SK-N-SH (cell line): ENCODE results near the gene SLC27A2. TPM values are rescaled to one million over a fixed set of nuclear protein-coding genes. Genes with fewer than 3 reads are reported as not detected.

Experiments
- CTCF ChIA-PET: fragments of 300-600, 350-600 bp; formaldehyde crosslinking; extraction: SDS; loops from one replicate; lab custom pipeline; 2021; lab: Yijun Ruan, JAX
- POLR2A ChIA-PET: fragments of 350-600 bp; sonication (Branson Sonifier 250); formaldehyde crosslinking; extraction: SDS; loops from one replicate; lab custom pipeline; 2020; ENCODE audit warnings: antibody characterized with exemption, inconsistent platforms; lab: Yijun Ruan, JAX
- DNase-seq: peaks from one replicate; pipeline ENCODE4 v3.0.0; 2012
- H2AFZ ChIP-seq: fragments of 200-600 bp; sonication (generic); 2 replicates; pipeline ENCODE4 v1.8.1; 2016; ENCODE audit warnings: antibody characterized with exemption, mild to moderate bottlenecking, low read depth
- H3F3A ChIP-seq: fragments of 200-600 bp; sonication (generic); replicated peaks from 2 replicates; pipeline ENCODE3; 2016; ENCODE audit warnings: antibody characterized with exemption, mild to moderate bottlenecking; ENCODE audit not compliant: insufficient read depth
- H3K27ac ChIP-seq, 2 experiments: fragments of 200-500 bp in 1 of 2; fragments of 200-600 bp in 1 of 2; sonication (Bioruptor generic) in 1 of 2; sonication (generic), shearing (Covaris generic) in 1 of 2; 2 replicates each; pipeline versions ENCODE4 v1.5.1 to v1.6.1; 2014 to 2016; ENCODE audit warnings: low read depth in 2 of 2, inconsistent platforms in 1 of 2, low read length in 1 of 2, mild to moderate bottlenecking in 1 of 2, mixed read lengths in 1 of 2
- H3K27me3 ChIP-seq: fragments of 200-600 bp; sonication (generic), shearing (Covaris generic); 2 replicates; pipeline ENCODE4 v1.6.1; 2016; ENCODE audit warnings: mixed run types; ENCODE audit not compliant: insufficient read depth
- H3K36me3 ChIP-seq, 2 experiments: fragments of 200-500 bp in 1 of 2; fragments of 200-600 bp in 1 of 2; sonication (Bioruptor generic) in 1 of 2; sonication (generic) in 1 of 2; replicated peaks in 1 of 2; 2 replicates each; pipeline versions ENCODE3 to v1.5.1; 2014 to 2016; ENCODE audit warnings: low read length in 1 of 2, mild to moderate bottlenecking in 1 of 2; ENCODE audit not compliant: insufficient read depth in 2 of 2, control insufficient read depth in 1 of 2
- H3K4me1 ChIP-seq, 2 experiments: fragments of 200-500 bp in 1 of 2; fragments of 200-600 bp in 1 of 2; sonication (Bioruptor generic) in 1 of 2; sonication (generic), shearing (Covaris generic) in 1 of 2; 2 replicates each; pipeline versions ENCODE4 v1.5.1 to v1.6.1; 2014 to 2016; ENCODE audit warnings: low read depth in 1 of 2, low read length in 1 of 2, mixed run types in 1 of 2; ENCODE audit not compliant: insufficient read depth in 2 of 2, control insufficient read depth in 1 of 2
- H3K4me2 ChIP-seq: fragments of 200-600 bp; sonication (generic), shearing (Covaris generic); 2 replicates; pipeline ENCODE4 v1.6.1; 2017; ENCODE audit warnings: mixed run types
- H3K4me3 ChIP-seq, 2 experiments: fragments of 200-500 bp in 1 of 2; fragments of 200-600 bp in 1 of 2; sonication (Bioruptor generic) in 1 of 2; sonication (generic), shearing (Covaris generic) in 1 of 2; 2 replicates each; pipeline versions ENCODE4 v1.5.1 to v1.8.1; 2014 to 2016; ENCODE audit warnings: low read depth in 2 of 2, inconsistent platforms in 1 of 2, low read length in 1 of 2, mild to moderate bottlenecking in 1 of 2, mixed read lengths in 1 of 2, moderate library complexity in 1 of 2
- H3K79me2 ChIP-seq: fragments of 200-600 bp; sonication (generic); 2 replicates; pipeline ENCODE4 v1.8.1; 2017; ENCODE audit warnings: mild to moderate bottlenecking; ENCODE audit not compliant: insufficient read depth
- H3K9ac ChIP-seq: fragments of 200-600 bp; sonication (generic); 2 replicates; pipeline ENCODE4 v1.6.1; 2017; ENCODE audit warnings: mixed run types
- H3K9me2 ChIP-seq: fragments of 200-600 bp; sonication (generic); 2 replicates; pipeline ENCODE4 v1.6.1; 2017; ENCODE audit warnings: mixed run types
- H3K9me3 ChIP-seq: fragments of 200-600 bp; sonication (generic); 2 replicates; pipeline ENCODE4 v1.6.1; 2017; ENCODE audit warnings: mixed run types, mild to moderate bottlenecking, moderate library complexity
- H4K20me1 ChIP-seq: fragments of 200-600 bp; sonication (generic); 2 replicates; pipeline ENCODE4 v1.6.1; 2017; ENCODE audit warnings: mild to moderate bottlenecking, mixed run types; ENCODE audit not compliant: insufficient read depth
- ELF1 ChIP-seq: IDR thresholded peaks from 2 replicates; pipeline ENCODE4 v1.4.0; 2012
- EP300 ChIP-seq, 2 experiments: IDR thresholded peaks; 2 replicates each; pipeline versions ENCODE4 v1.4.0 to v1.6.1; 2012; ENCODE audit warnings: borderline replicate concordance in 1 of 2, low read depth in 1 of 2, low read length in 1 of 2
- FOSL2 ChIP-seq: IDR thresholded peaks from 2 replicates; pipeline ENCODE4 v1.4.0; 2012; ENCODE audit warnings: low read depth, mild to moderate bottlenecking, moderate library complexity, borderline replicate concordance
- FOXJ3 ChIP-seq: sonication (generic); formaldehyde crosslinking; IDR thresholded peaks from 2 replicates; pipeline ENCODE4 v1.5.1; 2020; ENCODE audit warnings: mild to moderate bottlenecking, missing genetic modification reagents
- GABPA ChIP-seq: IDR thresholded peaks from 2 replicates; pipeline ENCODE4 v1.4.0; 2012; ENCODE audit warnings: low read depth, mild to moderate bottlenecking
- MEF2A ChIP-seq: IDR thresholded peaks from 2 replicates; pipeline ENCODE4 v1.4.0; 2012; ENCODE audit warnings: low read depth, borderline replicate concordance
- MXI1 ChIP-seq: IDR thresholded peaks from 2 replicates; pipeline ENCODE4 v1.6.1; 2012; ENCODE audit warnings: mild to moderate bottlenecking, low read depth, low read length, improper control_type of control experiment
- NRF1 ChIP-seq: IDR thresholded peaks from 2 replicates; pipeline ENCODE4 v1.6.1; 2012; ENCODE audit warnings: low read depth, mild to moderate bottlenecking, low read length
- POLR2AphosphoS5 ChIP-seq: IDR thresholded peaks from 2 replicates; pipeline ENCODE4 v1.6.1; 2012; ENCODE audit warnings: low read depth, low read length
- RAD21 ChIP-seq: IDR thresholded peaks from 2 replicates; pipeline ENCODE4 v1.6.1; 2012; ENCODE audit warnings: mild to moderate bottlenecking, low read length
- RFX5 ChIP-seq: IDR thresholded peaks from 2 replicates; pipeline ENCODE4 v1.6.1; 2012; ENCODE audit warnings: mild to moderate bottlenecking, improper control_type of control experiment, low read length
- RXRA ChIP-seq: IDR thresholded peaks from 2 replicates; pipeline ENCODE4 v1.4.0; 2012; ENCODE audit warnings: low read depth, mild to moderate bottlenecking, borderline replicate concordance
- SMC3 ChIP-seq: IDR thresholded peaks from 2 replicates; pipeline ENCODE4 v1.6.1; 2012; ENCODE audit warnings: low read depth, low read length, improper control_type of control experiment
- TCF12 ChIP-seq: IDR thresholded peaks from 2 replicates; pipeline ENCODE4 v1.4.0; 2012
- TEAD4 ChIP-seq: IDR thresholded peaks from 2 replicates; pipeline ENCODE4 v1.4.0; 2012; ENCODE audit warnings: mild to moderate bottlenecking, borderline replicate concordance; ENCODE audit not compliant: insufficient read depth
- YY1 ChIP-seq: IDR thresholded peaks from 2 replicates; pipeline ENCODE4 v1.4.0; 2012; ENCODE audit warnings: low read depth, mild to moderate bottlenecking
- WGBS: methylation state at CpG from one replicate; pipeline ENCODE4 v1.1.6; 2017; ENCODE audit warnings: low lambda C conversion rate; 5-methylcytosine and 5-hydroxymethylcytosine counted together
- polyA plus RNA-seq, 3 experiments: library from polyadenylated mRNA; depleted of rRNA; stranded (reverse); fragments of >200 nt; gene quantifications; 2 replicates each; pipeline ENCODE4 v1.2.3, GENCODE V29; 2012
- TF ChIP-seq, protein P1 (sequence below): IDR thresholded peaks from 2 replicates; pipeline ENCODE4 v1.6.1; 2012; ENCODE audit warnings: mild to moderate bottlenecking, low read depth, low read length, moderate library complexity
- TF ChIP-seq, protein P2 (sequence below): IDR thresholded peaks from 2 replicates; pipeline ENCODE4 v1.4.0; 2012; ENCODE audit warnings: low read depth, borderline replicate concordance
- TF ChIP-seq, protein P3 (sequence below): fragments of 200-600 bp; sonication (generic); IDR thresholded peaks from 2 replicates; pipeline ENCODE4 v1.6.1; 2017; ENCODE audit warnings: antibody characterized with exemption, mild to moderate bottlenecking, moderate library complexity
- TF ChIP-seq, protein P4 (sequence below): IDR thresholded peaks from 2 replicates; pipeline ENCODE4; 2012

Gene SLC27A2
- polyA plus RNA-seq, 1 of the 3 experiments (the other 2 are of a cell fraction) = 0.49 TPM

DNA sequence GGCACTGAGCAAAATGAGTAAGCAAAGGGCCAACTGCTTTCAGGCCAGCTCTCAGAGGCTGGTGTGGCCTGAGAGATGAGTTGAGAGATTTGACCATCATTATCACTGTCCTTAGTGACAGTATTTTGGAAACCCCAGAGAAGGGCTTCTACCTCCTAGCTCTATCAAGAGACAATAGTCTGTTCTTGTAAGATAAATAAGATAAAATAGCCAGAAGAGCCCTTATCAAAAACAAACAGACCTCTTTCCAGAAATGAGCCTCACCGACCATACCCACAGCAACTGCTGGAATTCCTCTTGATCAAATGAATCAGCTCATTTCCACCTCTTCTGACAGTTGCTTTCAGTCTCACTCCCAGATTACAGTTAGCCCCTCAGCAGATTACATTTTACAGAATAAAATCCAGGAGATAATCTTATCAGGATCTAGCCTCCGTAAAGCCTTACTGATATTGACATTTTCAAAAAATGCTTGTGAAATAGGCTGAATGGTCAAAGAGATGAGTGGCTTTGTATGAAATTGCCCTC lies 79.0 kb downstream of the SLC27A2 start:
- DNase-seq = peak; percentile 43
- no peaks in the 10 kb centered on the region for H3K4me1 ChIP-seq
- H3F3A ChIP-seq = no peaks in the 10 kb centered on the region
- no peak overlapping the region for H3K4me2 ChIP-seq
- H2AFZ ChIP-seq = no peak overlapping the region
- POLR2A ChIA-PET = no interaction called here
- H3K79me2 ChIP-seq = no peaks in the 10 kb centered on the region
- CTCF ChIA-PET = no interaction called here
- no peaks in the 10 kb centered on the region for H3K27me3 ChIP-seq
- H3K9ac ChIP-seq = no peak overlapping the region
- H3K9me2 ChIP-seq = no peaks in the 10 kb centered on the region
- no peak for TF ChIP-seq RAD21
- no peak for TF ChIP-seq RXRA
- TF ChIP-seq NRF1 = no peak
- TF ChIP-seq, protein P1, sequence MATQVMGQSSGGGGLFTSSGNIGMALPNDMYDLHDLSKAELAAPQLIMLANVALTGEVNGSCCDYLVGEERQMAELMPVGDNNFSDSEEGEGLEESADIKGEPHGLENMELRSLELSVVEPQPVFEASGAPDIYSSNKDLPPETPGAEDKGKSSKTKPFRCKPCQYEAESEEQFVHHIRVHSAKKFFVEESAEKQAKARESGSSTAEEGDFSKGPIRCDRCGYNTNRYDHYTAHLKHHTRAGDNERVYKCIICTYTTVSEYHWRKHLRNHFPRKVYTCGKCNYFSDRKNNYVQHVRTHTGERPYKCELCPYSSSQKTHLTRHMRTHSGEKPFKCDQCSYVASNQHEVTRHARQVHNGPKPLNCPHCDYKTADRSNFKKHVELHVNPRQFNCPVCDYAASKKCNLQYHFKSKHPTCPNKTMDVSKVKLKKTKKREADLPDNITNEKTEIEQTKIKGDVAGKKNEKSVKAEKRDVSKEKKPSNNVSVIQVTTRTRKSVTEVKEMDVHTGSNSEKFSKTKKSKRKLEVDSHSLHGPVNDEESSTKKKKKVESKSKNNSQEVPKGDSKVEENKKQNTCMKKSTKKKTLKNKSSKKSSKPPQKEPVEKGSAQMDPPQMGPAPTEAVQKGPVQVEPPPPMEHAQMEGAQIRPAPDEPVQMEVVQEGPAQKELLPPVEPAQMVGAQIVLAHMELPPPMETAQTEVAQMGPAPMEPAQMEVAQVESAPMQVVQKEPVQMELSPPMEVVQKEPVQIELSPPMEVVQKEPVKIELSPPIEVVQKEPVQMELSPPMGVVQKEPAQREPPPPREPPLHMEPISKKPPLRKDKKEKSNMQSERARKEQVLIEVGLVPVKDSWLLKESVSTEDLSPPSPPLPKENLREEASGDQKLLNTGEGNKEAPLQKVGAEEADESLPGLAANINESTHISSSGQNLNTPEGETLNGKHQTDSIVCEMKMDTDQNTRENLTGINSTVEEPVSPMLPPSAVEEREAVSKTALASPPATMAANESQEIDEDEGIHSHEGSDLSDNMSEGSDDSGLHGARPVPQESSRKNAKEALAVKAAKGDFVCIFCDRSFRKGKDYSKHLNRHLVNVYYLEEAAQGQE = no peak
- no peak for TF ChIP-seq GABPA
- no peak for TF ChIP-seq SMC3
- TF ChIP-seq, protein P2, sequence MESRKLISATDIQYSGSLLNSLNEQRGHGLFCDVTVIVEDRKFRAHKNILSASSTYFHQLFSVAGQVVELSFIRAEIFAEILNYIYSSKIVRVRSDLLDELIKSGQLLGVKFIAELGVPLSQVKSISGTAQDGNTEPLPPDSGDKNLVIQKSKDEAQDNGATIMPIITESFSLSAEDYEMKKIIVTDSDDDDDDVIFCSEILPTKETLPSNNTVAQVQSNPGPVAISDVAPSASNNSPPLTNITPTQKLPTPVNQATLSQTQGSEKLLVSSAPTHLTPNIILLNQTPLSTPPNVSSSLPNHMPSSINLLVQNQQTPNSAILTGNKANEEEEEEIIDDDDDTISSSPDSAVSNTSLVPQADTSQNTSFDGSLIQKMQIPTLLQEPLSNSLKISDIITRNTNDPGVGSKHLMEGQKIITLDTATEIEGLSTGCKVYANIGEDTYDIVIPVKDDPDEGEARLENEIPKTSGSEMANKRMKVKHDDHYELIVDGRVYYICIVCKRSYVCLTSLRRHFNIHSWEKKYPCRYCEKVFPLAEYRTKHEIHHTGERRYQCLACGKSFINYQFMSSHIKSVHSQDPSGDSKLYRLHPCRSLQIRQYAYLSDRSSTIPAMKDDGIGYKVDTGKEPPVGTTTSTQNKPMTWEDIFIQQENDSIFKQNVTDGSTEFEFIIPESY = no peak
- TF ChIP-seq YY1 = no peak
- TF ChIP-seq TCF12 = no peak
- TF ChIP-seq ELF1 = no peak
- no peak for TF ChIP-seq EP300 (IDR thresholded peaks at IDR 0.05; ENCODE audit: borderline replicate concordance in 1 of 2, low read depth in 1 of 2, low read length in 1 of 2)
- no peak for TF ChIP-seq MXI1
- TF ChIP-seq MEF2A = no peak
- H3K9me3 ChIP-seq = no peaks in the 10 kb centered on the region
- no peaks in the 10 kb centered on the region for H4K20me1 ChIP-seq
- no peak overlapping the region for H3K4me3 ChIP-seq
- no peak overlapping the region for H3K27ac ChIP-seq
- 81% methylated on average over 2 of the region's 2 CpGs for WGBS
- H3K36me3 ChIP-seq = no peaks in the 10 kb centered on the region

DNA sequence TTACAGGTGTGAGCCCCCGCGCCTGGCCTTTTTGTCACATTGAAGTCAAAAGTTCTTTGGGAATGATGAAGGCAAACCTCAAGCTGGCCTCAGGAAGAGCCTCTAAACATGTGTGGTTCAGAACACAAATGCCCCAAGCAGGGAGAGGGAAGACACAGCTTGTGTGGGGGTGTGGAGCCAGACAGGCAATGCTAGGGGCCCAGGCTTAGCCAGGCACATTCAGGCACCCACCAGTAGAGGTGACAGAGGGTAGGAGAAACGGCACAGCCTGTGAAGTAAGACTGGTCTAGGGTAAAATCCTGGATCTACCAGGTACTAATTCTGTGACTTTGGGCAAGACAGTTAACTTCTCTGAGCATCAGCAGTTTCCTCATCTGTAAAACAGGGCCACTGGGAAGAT lies 80.0 kb downstream of the SLC27A2 start:
- DNase-seq = no peak
- POLR2A ChIA-PET = no interaction called here
- H3F3A ChIP-seq = no peaks in the 10 kb centered on the region
- no peak overlapping the region for H3K27ac ChIP-seq
- H3K27me3 ChIP-seq = no peaks in the 10 kb centered on the region
- CTCF ChIA-PET = interaction anchor here (0.7 kb wide), 1 partner anchor 54 kb away, joined by 3 read pairs; no protein-coding TSS in a partner anchor
- H3K9me3 ChIP-seq = no peaks in the 10 kb centered on the region
- no peak overlapping the region for H3K4me2 ChIP-seq
- H3K4me3 ChIP-seq = no peak overlapping the region
- WGBS = 72% methylated on average over 3 of the region's 3 CpGs
- no peaks in the 10 kb centered on the region for H3K79me2 ChIP-seq
- H2AFZ ChIP-seq = no peak overlapping the region
- TF ChIP-seq SMC3 (no peak), MEF2A (no peak), POLR2AphosphoS5 (no peak), FOSL2 (no peak), RFX5 (no peak), FOXJ3 (CRISPR knock-in tag) (no peak), TEAD4 (no peak)
- TF ChIP-seq, protein P3, sequence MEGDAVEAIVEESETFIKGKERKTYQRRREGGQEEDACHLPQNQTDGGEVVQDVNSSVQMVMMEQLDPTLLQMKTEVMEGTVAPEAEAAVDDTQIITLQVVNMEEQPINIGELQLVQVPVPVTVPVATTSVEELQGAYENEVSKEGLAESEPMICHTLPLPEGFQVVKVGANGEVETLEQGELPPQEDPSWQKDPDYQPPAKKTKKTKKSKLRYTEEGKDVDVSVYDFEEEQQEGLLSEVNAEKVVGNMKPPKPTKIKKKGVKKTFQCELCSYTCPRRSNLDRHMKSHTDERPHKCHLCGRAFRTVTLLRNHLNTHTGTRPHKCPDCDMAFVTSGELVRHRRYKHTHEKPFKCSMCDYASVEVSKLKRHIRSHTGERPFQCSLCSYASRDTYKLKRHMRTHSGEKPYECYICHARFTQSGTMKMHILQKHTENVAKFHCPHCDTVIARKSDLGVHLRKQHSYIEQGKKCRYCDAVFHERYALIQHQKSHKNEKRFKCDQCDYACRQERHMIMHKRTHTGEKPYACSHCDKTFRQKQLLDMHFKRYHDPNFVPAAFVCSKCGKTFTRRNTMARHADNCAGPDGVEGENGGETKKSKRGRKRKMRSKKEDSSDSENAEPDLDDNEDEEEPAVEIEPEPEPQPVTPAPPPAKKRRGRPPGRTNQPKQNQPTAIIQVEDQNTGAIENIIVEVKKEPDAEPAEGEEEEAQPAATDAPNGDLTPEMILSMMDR = no peak
- TF ChIP-seq, protein P4, sequence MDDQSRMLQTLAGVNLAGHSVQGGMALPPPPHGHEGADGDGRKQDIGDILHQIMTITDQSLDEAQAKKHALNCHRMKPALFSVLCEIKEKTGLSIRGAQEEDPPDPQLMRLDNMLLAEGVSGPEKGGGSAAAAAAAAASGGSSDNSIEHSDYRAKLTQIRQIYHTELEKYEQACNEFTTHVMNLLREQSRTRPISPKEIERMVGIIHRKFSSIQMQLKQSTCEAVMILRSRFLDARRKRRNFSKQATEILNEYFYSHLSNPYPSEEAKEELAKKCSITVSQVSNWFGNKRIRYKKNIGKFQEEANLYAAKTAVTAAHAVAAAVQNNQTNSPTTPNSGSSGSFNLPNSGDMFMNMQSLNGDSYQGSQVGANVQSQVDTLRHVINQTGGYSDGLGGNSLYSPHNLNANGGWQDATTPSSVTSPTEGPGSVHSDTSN = no peak
- H3K36me3 ChIP-seq = no peaks in the 10 kb centered on the region
- no peaks in the 10 kb centered on the region for H3K4me1 ChIP-seq
- no peak overlapping the region for H3K9ac ChIP-seq
- H3K9me2 ChIP-seq = no peaks in the 10 kb centered on the region
- no peaks in the 10 kb centered on the region for H4K20me1 ChIP-seq
